Trophoblast cell (in vitro differentiated cells and primary cell): ENCODE results near the gene MLF1.
"Not testable (repeated sequence)": the region's sequence is repeated elsewhere in the genome, so short reads cannot be mapped to it uniquely, and the experiment has no call there.

Experiments used
- DNase-seq, 2 donors: peaks; one replicate each; pipeline ENCODE4 v3.0.0-alpha.2; 2016
- H2AFZ ChIP-seq: 2 replicates; pipeline ENCODE4 v1.6.1; 2013; ENCODE audit warnings: low read length, moderate library complexity, mild to moderate bottlenecking; ENCODE audit not compliant: insufficient read depth, poor library complexity
- H2AK5ac ChIP-seq: 2 replicates; pipeline ENCODE4 v1.6.1; 2013; ENCODE audit warnings: mild to moderate bottlenecking, low read length
- H2BK120ac ChIP-seq: 2 replicates; pipeline ENCODE4 v1.6.1; 2013; ENCODE audit warnings: low read length, mild to moderate bottlenecking, moderate library complexity; ENCODE audit not compliant: insufficient read depth, poor library complexity
- H2BK12ac ChIP-seq: 2 replicates; pipeline ENCODE4 v1.6.1; 2013; ENCODE audit warnings: mild to moderate bottlenecking, low read length, moderate library complexity
- H2BK5ac ChIP-seq: 2 replicates; pipeline ENCODE4 v1.6.1; 2013; ENCODE audit warnings: low read length, low read depth, moderate library complexity, mild to moderate bottlenecking; ENCODE audit not compliant: poor library complexity
- H3K14ac ChIP-seq: 2 replicates; pipeline ENCODE4 v1.6.1; 2013; ENCODE audit warnings: mild to moderate bottlenecking, low read length
- H3K18ac ChIP-seq: 2 replicates; pipeline ENCODE4 v1.6.1; 2013; ENCODE audit warnings: mild to moderate bottlenecking, low read length
- H3K23ac ChIP-seq: 2 replicates; pipeline ENCODE4 v1.6.1; 2013; ENCODE audit warnings: low read length
- H3K27ac ChIP-seq: 2 replicates; pipeline ENCODE4 v1.5.1; 2013; ENCODE audit warnings: low read depth, mild to moderate bottlenecking, inconsistent platforms, low read length, moderate library complexity
- H3K27me3 ChIP-seq: 2 replicates; pipeline ENCODE4 v1.6.1; 2013; ENCODE audit warnings: inconsistent platforms, mild to moderate bottlenecking, low read length, moderate library complexity; ENCODE audit not compliant: insufficient read depth
- H3K36me3 ChIP-seq, 2 experiments: 1 replicate in 1 of 2; 2 replicates in 1 of 2; pipeline ENCODE4 v1.6.1; 2013; ENCODE audit warnings: low read length in 2 of 2, mild to moderate bottlenecking in 2 of 2, moderate library complexity in 1 of 2; ENCODE audit not compliant: insufficient read depth in 2 of 2, control insufficient read depth in 1 of 2
- H3K4ac ChIP-seq: 2 replicates; pipeline ENCODE4 v1.6.1; 2013; ENCODE audit warnings: low read depth, mild to moderate bottlenecking, low read length, moderate library complexity
- H3K4me1 ChIP-seq, 2 experiments: 1 replicate in 1 of 2; 2 replicates in 1 of 2; pipeline ENCODE4 v1.6.1; 2013; ENCODE audit warnings: low read length in 2 of 2, mild to moderate bottlenecking in 2 of 2, moderate library complexity in 1 of 2; ENCODE audit not compliant: insufficient read depth in 2 of 2, control insufficient read depth in 1 of 2
- H3K4me2 ChIP-seq: 2 replicates; pipeline ENCODE4 v1.6.1; 2013; ENCODE audit warnings: inconsistent platforms, mild to moderate bottlenecking, low read length, moderate library complexity
- H3K4me3 ChIP-seq: 2 replicates; pipeline ENCODE4 v1.5.1; 2013; ENCODE audit warnings: mild to moderate bottlenecking, low read depth, low read length, inconsistent platforms
- H3K79me1 ChIP-seq: one replicate; pipeline ENCODE4 v1.6.1; 2013; ENCODE audit warnings: low read length
- H3K79me2 ChIP-seq: 2 replicates; pipeline ENCODE4 v1.6.1; 2013; ENCODE audit warnings: low read length, mild to moderate bottlenecking; ENCODE audit not compliant: control insufficient read depth, insufficient read depth, poor library complexity
- H3K9ac ChIP-seq: 2 replicates; pipeline ENCODE4 v1.6.1; 2013; ENCODE audit warnings: mild to moderate bottlenecking, low read length
- H3K9me3 ChIP-seq: 2 replicates; pipeline ENCODE4 v1.6.1; 2013; ENCODE audit warnings: low read depth, mild to moderate bottlenecking, control low read depth, inconsistent platforms, low read length; ENCODE audit not compliant: insufficient read depth
- H4K12ac ChIP-seq: 2 replicates; pipeline ENCODE4 v1.6.1; 2013; ENCODE audit warnings: low read depth, mild to moderate bottlenecking, low read length, moderate library complexity
- H4K8ac ChIP-seq: 2 replicates; pipeline ENCODE4 v1.6.1; 2013; ENCODE audit warnings: low read depth, mild to moderate bottlenecking, low read length, moderate library complexity
- H4K91ac ChIP-seq: one replicate; pipeline ENCODE4 v1.6.1; 2013; ENCODE audit warnings: low read depth, mild to moderate bottlenecking, low read length, moderate library complexity
- WGBS: extraction: QIAGEN DNeasy Blood & Tissue Kit; methylation state at CpG from one replicate; pipeline ENCODE4 v1.1.7; 2013; ENCODE audit warnings: missing lambda C conversion rate; ENCODE audit not compliant: insufficient read length, insufficient coverage; ENCODE audit errors: extremely low coverage; 5-methylcytosine and 5-hydroxymethylcytosine counted together

Gene MLF1

GRCh38 chr3:158548691-158549090, 22.3 kb upstream of the MLF1 start:
- H3K18ac ChIP-seq: no peak overlapping the region
- H3K4me3 ChIP-seq: no peak overlapping the region
- no peak for DNase-seq
- H3K27ac ChIP-seq: no peak overlapping the region
- H2AFZ ChIP-seq: no peak overlapping the region
- no peaks in the 10 kb centered on the region for H3K9me3 ChIP-seq
- H3K23ac ChIP-seq: no peak overlapping the region
- H3K14ac ChIP-seq: no peak overlapping the region
- H3K4me2 ChIP-seq: no peak overlapping the region
- H3K4ac ChIP-seq: no peak overlapping the region
- H3K9ac ChIP-seq: no peak overlapping the region
- no CpG with 5 or more reads among the region's 4 CpGs for WGBS
- no peaks in the 10 kb centered on the region for H3K27me3 ChIP-seq
- no peaks in the 10 kb centered on the region for H3K79me2 ChIP-seq
- H2BK12ac ChIP-seq: no peak overlapping the region
- H2BK120ac ChIP-seq: no peak overlapping the region
- no peak overlapping the region for H4K8ac ChIP-seq
- no peak overlapping the region for H4K12ac ChIP-seq
- no peaks in the 10 kb centered on the region for H3K79me1 ChIP-seq
- H2BK5ac ChIP-seq: no peak overlapping the region
- no peaks in the 10 kb centered on the region for H3K4me1 ChIP-seq
- H2AK5ac ChIP-seq: no peak overlapping the region
- no peak overlapping the region for H4K91ac ChIP-seq
- H3K36me3 ChIP-seq: no peaks in the 10 kb centered on the region

GRCh38 chr3:158549938-158550337, 21.1 kb upstream of the MLF1 start:
- not testable (repeated sequence) for H2AFZ ChIP-seq, H4K91ac ChIP-seq, H3K23ac ChIP-seq, H3K14ac ChIP-seq, H3K4me3 ChIP-seq, H2AK5ac ChIP-seq, H3K27me3 ChIP-seq, H3K79me2 ChIP-seq, H3K4me2 ChIP-seq, H3K36me3 ChIP-seq, H3K4me1 ChIP-seq, H3K79me1 ChIP-seq, DNase-seq, H2BK120ac ChIP-seq, H4K12ac ChIP-seq, H2BK5ac ChIP-seq, H2BK12ac ChIP-seq, H3K4ac ChIP-seq, H3K27ac ChIP-seq, H4K8ac ChIP-seq, H3K9ac ChIP-seq, H3K18ac ChIP-seq, H3K9me3 ChIP-seq
- no CpG with 5 or more reads among the region's 9 CpGs for WGBS

GRCh38 chr3:158552124-158552523, 18.9 kb upstream of the MLF1 start:
- no peak overlapping the region for H3K4me2 ChIP-seq
- no peaks in the 10 kb centered on the region for H3K36me3 ChIP-seq
- H3K18ac ChIP-seq: no peak overlapping the region
- no peak overlapping the region for H3K14ac ChIP-seq
- H4K12ac ChIP-seq: no peak overlapping the region
- H3K27ac ChIP-seq: no peak overlapping the region
- H3K79me1 ChIP-seq: no peaks in the 10 kb centered on the region
- no peak for DNase-seq
- no peak overlapping the region for H2BK5ac ChIP-seq
- no peak overlapping the region for H2AFZ ChIP-seq
- H3K9me3 ChIP-seq: peaks cover 2% of the 10 kb centered on the region
- H4K91ac ChIP-seq: no peak overlapping the region
- H4K8ac ChIP-seq: no peak overlapping the region
- H3K79me2 ChIP-seq: no peaks in the 10 kb centered on the region
- no peak overlapping the region for H3K23ac ChIP-seq
- no peaks in the 10 kb centered on the region for H3K4me1 ChIP-seq
- no CpG with 5 or more reads among the region's 2 CpGs for WGBS
- H3K4ac ChIP-seq: no peak overlapping the region
- no peak overlapping the region for H3K4me3 ChIP-seq
- no peak overlapping the region for H2BK120ac ChIP-seq
- no peak overlapping the region for H2BK12ac ChIP-seq
- H2AK5ac ChIP-seq: no peak overlapping the region
- no peak overlapping the region for H3K9ac ChIP-seq
- no peaks in the 10 kb centered on the region for H3K27me3 ChIP-seq

- Histone ChIP-seq H3K27me3 (no peaks in the 10 kb centered on the region), H3K4me2 (peak overlapping the region; percentile 23), H3K79me2 (no peaks in the 10 kb centered on the region), H3K18ac (no peak overlapping the region), H3K23ac (no peak overlapping the region), H3K9me3 (peaks cover 2% of the 10 kb centered on the region), H3K4me1 (no peaks in the 10 kb centered on the region), H3K36me3 (no peaks in the 10 kb centered on the region), H2BK12ac (no peak overlapping the region), H3K79me1 (no peaks in the 10 kb centered on the region), H3K9ac (no peak overlapping the region), H3K4me3 (no peak overlapping the region), H4K8ac (no peak overlapping the region), H2BK5ac (no peak overlapping the region), H3K4ac (no peak overlapping the region), H2AK5ac (no peak overlapping the region), H4K12ac (no peak overlapping the region), H3K27ac (no peak overlapping the region), H2BK120ac (no peak overlapping the region), H4K91ac (no peak overlapping the region), H2AFZ (no peak overlapping the region), H3K14ac (no peak overlapping the region)
- DNase-seq: no peak
- no CpG with 5 or more reads among the region's 4 CpGs for WGBS
Observed at GRCh38 chr3:158559504-158559903, 11.5 kb upstream of the MLF1 start.
